ENCODE results near the gene HSPG2.
"Not testable (repeated sequence)": the region's sequence is repeated elsewhere in the genome, so short reads cannot be mapped to it uniquely, and the experiment has no call there.

The HSPG2 gene

GRCh38 chr1:21932127-21932526 lies 5.0 kb downstream of the HSPG2 start:
- peak; percentile 59 to 78 (median 67) for DNase-seq

- no peak for DNase-seq
Observed at GRCh38 chr1:21931171-21932093, 5.7 kb downstream of the HSPG2 start.

GRCh38 chr1:21930629-21931170 lies 6.4 kb downstream of the HSPG2 start:
- no peak for DNase-seq

GRCh38 chr1:21930080-21930571 lies 7.0 kb downstream of the HSPG2 start:
- DNase-seq = no peak

- no peak for DNase-seq
Observed at GRCh38 chr1:21927533-21928237, 9.4 kb downstream of the HSPG2 start.

- no peak for DNase-seq
Observed at GRCh38 chr1:21926814-21927532, 10.1 kb downstream of the HSPG2 start.

GRCh38 chr1:21926065-21926464 lies 11.0 kb downstream of the HSPG2 start:
- DNase-seq = no peak

- no peak for DNase-seq
Observed at GRCh38 chr1:21925334-21925940, 11.7 kb downstream of the HSPG2 start.

GRCh38 chr1:21924503-21925005 lies 12.6 kb downstream of the HSPG2 start:
- peak; percentile 50 to 77 (median 70) for DNase-seq

- no peak for DNase-seq
Observed at GRCh38 chr1:21922090-21923013, 14.8 kb downstream of the HSPG2 start.

GRCh38 chr1:21921100-21921875 lies 15.8 kb downstream of the HSPG2 start:
- no peak for DNase-seq

GRCh38 chr1:21919520-21919919 lies 17.6 kb downstream of the HSPG2 start:
- DNase-seq = no peak

GRCh38 chr1:21917239-21917631 lies 19.9 kb downstream of the HSPG2 start:
- DNase-seq = not testable (repeated sequence)

- DNase-seq = no peak
Observed at GRCh38 chr1:21916447-21917238, 20.5 kb downstream of the HSPG2 start.

GRCh38 chr1:21914880-21915640 lies 22.1 kb downstream of the HSPG2 start:
- peak; percentile 13 to 50 (median 45) for DNase-seq

- no peak for DNase-seq
Observed at GRCh38 chr1:21914450-21914849, 22.7 kb downstream of the HSPG2 start.

GRCh38 chr1:21913763-21914162 lies 23.3 kb downstream of the HSPG2 start:
- peak; percentile 29 to 46 (median 37) for DNase-seq

GRCh38 chr1:21913258-21913657 lies 23.9 kb downstream of the HSPG2 start:
- no peak for DNase-seq

Measured in suppressor macrophage (primary cell).